Activated T-helper 2 cell treated with anti-CD3 and anti-CD28 coated beads, Interferon-gamma antibody, Interleukin-2, Interleukin-4, amounts not matched to agents 10 μg/mL and 5 μg/mL and 100 μg/mL, durations not matched to agents 14 hours and 24 hours and 36 hours (primary cell): ENCODE data around the gene POFUT2. TPM values are rescaled to one million over a fixed set of nuclear protein-coding genes. Genes with fewer than 3 reads are reported as not detected.
"Not testable (repeated sequence)": the region's sequence is repeated elsewhere in the genome, so short reads cannot be mapped to it uniquely, and the experiment has no call there.

Experiments
- DNase-seq: peaks from one replicate; pipeline ENCODE4 v3.0.0; 2021; ENCODE audit warnings: low spot score
- H3K27ac Mint-ChIP-seq: one replicate; pipeline ENCODE4 v1.8.0; 2021; ENCODE audit warnings: mixed read lengths
- H3K27me3 Mint-ChIP-seq: one replicate; pipeline ENCODE4 v1.8.0; 2021; ENCODE audit warnings: low read depth, mixed read lengths
- H3K36me3 Mint-ChIP-seq: one replicate; pipeline ENCODE4 v1.8.0; 2021; ENCODE audit warnings: low read depth, mixed read lengths
- H3K4me1 Mint-ChIP-seq: one replicate; pipeline ENCODE4 v1.8.0; 2021; ENCODE audit warnings: low read depth, mixed read lengths
- H3K4me3 Mint-ChIP-seq: one replicate; pipeline ENCODE4 v1.8.0; 2021; ENCODE audit warnings: low read depth, mild to moderate bottlenecking, moderate library complexity, mixed read lengths
- H3K9me3 Mint-ChIP-seq: one replicate; pipeline ENCODE4 v1.8.0; 2021; ENCODE audit warnings: mixed read lengths
- intact Hi-C: fragments of 100-400 bp; cut with micrococcal nuclease; formaldehyde crosslinking; loops from one replicate; pipeline ENCODE4 v1.15.1; 2023
- total RNA-seq: library from RNA; stranded (reverse); gene quantifications from 2 replicates; pipeline ENCODE4 v1.2.3, GENCODE V29; 2022

The POFUT2 gene
- total RNA-seq, 1 donor from 2014 or later, result 14.1 TPM

DNA sequence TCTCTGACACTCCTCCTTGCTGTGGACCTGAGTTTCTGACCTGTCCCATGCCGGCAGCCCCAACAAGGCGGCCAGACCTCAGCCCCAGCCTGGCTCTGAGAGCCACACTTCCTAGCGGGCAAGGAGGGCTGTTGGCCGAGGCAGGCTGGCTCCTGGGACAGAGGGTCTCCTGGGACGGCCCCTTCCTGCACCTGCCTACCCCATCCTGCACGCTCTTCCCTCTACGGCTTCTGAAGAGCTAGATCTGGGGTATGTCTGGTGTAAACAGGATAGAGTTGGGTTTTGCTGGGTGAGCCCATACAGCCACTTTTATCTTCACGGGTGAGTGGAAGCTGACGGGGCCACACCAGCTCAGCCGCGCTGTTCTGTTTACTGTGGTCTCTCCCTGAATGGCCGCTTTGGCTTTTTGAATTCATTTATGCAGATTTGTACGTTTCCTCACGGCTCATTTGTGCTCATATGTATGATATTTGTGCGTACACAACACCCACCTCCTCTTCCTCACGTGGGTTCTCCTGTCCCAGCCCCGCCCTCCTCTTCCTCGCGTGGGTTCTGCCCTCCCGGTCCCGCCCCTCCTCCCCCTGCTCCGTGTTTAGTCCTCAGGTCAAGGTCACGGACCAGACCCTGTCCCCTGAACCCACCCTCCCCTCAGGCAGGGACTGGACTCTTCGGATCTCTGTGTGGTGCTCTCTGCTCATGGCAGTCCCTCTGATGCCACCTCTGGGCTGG lies 34.7 kb upstream of the POFUT2 start:
- Mint-ChIP-seq H3K4me1 (no peaks in the 10 kb centered on the region), H3K27me3 (peaks cover 1% of the 10 kb centered on the region), H3K9me3 (no peaks in the 10 kb centered on the region), H3K36me3 (no peaks in the 10 kb centered on the region), H3K4me3 (no peak overlapping the region), H3K27ac (no peak overlapping the region)
- intact Hi-C loops, result no loop called here
- DNase-seq, result no peak

DNA sequence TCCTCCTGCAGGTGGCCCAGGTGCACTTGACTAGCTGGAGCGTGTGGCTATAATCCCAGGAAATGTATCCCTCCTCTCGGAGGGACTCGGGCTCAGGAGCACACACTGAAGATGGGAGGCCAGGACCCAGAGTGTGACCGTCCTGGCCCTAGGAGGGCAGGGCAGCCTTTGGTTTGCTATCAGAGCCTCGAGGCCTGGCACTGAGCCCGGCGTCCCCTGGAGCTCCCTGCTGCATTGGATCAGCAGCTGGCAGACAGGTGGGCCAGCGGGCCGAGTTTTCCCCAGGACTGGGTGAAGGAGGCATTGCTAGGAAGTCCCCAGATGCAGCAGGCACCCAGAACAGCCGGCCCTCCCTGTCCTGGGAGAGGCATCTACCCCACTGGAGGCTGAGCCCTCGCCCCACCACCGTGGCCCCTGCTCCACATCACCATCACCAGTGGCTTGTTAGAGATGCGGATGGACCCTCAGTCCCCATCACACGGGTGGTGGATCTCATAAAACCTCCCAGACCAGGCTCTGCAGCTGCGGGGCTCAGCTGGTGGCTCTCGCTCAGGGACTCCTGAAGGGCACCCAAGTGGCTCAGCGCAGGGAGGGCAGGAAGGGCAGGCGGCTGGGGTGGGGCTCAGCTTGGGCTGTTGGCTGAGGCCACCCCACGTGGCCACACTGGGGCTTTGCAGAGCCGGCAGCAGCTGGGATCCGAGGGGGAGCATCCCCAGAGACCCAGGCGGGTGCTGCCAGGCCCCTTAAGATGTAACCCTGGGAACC lies 32.7 kb upstream of the POFUT2 start:
- H3K4me1 Mint-ChIP-seq, result no peaks in the 10 kb centered on the region
- H3K27me3 Mint-ChIP-seq, result peaks cover 2% of the 10 kb centered on the region
- H3K36me3 Mint-ChIP-seq, result no peaks in the 10 kb centered on the region
- no peak overlapping the region for H3K4me3 Mint-ChIP-seq
- H3K27ac Mint-ChIP-seq, result no peak overlapping the region
- intact Hi-C loops, result no loop called here
- H3K9me3 Mint-ChIP-seq, result no peaks in the 10 kb centered on the region
- no peak for DNase-seq

DNA sequence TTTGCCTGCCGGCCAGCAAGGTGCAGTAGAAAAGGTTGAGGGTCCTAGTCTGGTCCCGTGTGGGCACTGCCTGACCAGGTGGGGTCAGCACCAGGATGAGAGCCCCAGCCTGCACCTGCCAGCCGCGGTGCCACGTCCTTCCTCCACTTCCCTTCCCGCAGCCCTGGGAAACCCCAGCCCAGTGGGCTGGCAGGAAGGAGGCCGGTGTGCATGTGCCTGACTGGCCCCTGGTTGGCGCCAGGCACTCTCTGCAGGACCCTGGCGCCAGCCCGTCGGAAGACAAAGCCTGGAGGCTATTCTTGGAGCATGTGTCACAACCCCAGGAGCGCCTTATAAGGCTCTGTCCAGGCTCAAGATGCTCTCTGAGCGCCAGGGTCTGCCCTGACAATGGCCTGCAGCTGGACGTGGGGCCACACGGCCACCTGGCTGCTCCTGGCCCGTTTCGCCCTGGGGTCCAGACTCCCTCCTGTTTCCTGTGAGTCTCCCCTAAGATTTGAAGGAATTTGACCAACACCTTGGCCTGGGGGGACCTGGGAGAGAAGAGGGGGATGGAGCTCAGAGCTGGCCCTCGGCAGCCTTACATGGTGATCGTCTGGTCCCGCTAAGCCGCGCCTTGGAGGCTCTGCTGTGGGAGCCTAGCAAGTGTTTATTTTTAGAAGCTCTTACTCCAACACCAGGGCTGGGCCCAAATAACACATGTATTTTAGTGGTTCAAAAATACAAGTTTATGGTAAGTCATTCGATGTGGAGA lies 31.9 kb upstream of the POFUT2 start:
- peaks cover 5% of the 10 kb centered on the region for H3K27me3 Mint-ChIP-seq
- intact Hi-C loops, result loop anchor here (10.0 kb wide), 1 partner anchor 55 kb away; no protein-coding TSS in a partner anchor
- H3K27ac Mint-ChIP-seq, result no peak overlapping the region
- no peak overlapping the region for H3K4me3 Mint-ChIP-seq
- no peak for DNase-seq
- H3K36me3 Mint-ChIP-seq, result no peaks in the 10 kb centered on the region
- no peaks in the 10 kb centered on the region for H3K4me1 Mint-ChIP-seq
- H3K9me3 Mint-ChIP-seq, result no peaks in the 10 kb centered on the region

DNA sequence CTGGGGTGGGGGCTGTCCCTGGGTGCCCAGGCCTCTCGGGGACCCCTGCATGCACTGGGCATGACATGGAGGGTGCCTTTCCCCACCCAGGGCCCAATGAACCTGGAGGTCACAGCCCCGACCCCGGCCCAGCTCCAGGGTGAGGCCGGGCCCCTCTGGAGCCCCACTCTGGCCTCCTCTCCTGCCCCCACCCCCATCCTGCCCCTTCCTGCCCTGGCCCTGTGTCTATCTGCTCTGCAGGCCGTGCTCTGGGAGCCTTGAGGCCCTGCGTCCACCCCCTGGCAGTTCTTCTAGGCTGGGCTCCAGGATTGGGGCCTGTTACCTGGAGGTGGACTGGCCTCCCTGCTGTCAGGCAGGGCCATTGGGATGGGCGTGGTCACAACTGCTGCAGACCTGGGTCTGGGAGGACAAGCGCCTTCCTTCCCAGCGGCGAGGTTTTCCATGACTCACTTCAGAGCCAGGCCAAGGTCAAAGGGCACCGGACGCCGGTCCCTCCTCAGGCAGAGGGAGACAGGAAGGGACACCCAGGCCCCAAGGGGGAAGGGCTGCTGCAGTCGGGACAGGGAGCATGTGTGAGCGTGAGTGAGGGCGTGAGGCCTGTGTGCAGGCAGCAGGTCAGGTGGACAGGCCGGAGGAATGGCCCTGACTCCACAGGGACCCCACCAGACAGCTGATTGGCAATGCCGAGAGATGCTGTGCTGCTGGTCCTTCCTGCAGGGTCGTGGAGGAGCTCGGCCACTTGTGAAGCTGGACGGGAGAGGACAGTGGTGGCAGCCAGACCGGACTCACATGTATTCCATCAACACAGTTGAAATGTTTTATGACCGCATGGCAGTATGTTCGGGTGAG lies 31.1 kb upstream of the POFUT2 start:
- intact Hi-C loops, result loop anchor here (10.0 kb wide), 1 partner anchor 56 kb away; no protein-coding TSS in a partner anchor
- no peaks in the 10 kb centered on the region for H3K9me3 Mint-ChIP-seq
- H3K4me1 Mint-ChIP-seq, result no peaks in the 10 kb centered on the region
- DNase-seq, result no peak
- H3K36me3 Mint-ChIP-seq, result no peaks in the 10 kb centered on the region
- peaks cover 9% of the 10 kb centered on the region for H3K27me3 Mint-ChIP-seq
- no peak overlapping the region for H3K4me3 Mint-ChIP-seq
- H3K27ac Mint-ChIP-seq, result no peak overlapping the region

DNA sequence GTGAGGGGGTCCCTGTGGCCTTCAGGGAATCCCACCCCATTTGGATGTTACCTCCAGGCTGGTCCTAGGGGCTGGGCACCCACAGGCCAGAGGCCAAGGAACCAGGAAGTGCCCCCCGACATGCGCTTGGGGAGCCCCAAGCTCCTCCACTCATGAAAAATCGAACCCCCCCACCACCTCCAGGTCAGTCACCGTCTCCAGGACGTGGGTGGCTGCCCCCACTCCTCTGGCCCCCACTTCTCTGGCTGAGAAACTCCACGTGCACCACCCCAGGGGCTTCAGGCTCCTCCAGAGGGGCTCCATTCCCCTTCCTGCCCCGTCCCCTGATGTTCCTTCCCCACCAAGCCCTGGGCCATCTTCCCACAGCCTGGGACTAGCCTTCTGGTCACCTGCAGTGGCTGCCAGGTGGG lies 30.5 kb upstream of the POFUT2 start:
- H3K4me3 Mint-ChIP-seq, result no peak overlapping the region
- H3K4me1 Mint-ChIP-seq, result no peaks in the 10 kb centered on the region
- H3K27me3 Mint-ChIP-seq, result peaks cover 9% of the 10 kb centered on the region
- DNase-seq, result no peak
- intact Hi-C loops, result loop anchor here (10.0 kb wide), 1 partner anchor 57 kb away; no protein-coding TSS in a partner anchor
- no peak overlapping the region for H3K27ac Mint-ChIP-seq
- no peaks in the 10 kb centered on the region for H3K9me3 Mint-ChIP-seq
- H3K36me3 Mint-ChIP-seq, result no peaks in the 10 kb centered on the region

DNA sequence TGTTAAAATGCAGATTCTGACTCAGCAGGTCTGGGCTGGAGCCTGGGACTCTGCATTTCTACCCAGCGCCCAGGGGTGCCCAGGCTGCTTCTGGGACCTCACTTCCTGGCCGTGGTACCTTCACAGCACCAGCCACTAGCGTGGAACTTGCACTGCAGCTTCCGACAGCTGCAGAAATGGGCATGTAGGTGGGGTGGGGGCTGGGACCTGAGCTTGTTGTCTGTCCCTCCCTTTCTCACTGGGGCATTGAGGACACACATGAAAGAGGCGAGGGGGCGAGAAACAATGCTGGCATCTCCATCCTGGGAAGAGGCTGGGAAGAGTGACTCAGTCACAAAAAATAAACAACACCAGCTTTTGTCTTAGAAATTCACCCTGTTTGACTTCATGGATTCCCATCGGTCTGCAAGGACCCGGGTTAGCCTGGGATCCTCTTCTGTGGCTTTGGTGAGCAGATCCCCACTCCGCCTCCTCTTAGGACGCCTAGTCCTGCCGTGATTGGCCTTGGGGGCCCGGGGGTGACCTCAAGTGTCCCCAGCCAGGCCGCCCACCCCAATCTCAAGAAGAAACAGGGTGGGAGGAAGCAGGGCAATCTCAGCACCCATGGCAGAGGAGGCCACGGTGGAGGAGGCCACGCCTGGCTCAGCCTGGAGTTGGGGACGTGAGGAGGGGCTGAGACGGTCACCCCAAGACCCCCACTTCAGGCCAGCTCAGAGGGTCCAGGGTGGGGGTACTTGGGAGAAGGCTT lies 29.9 kb upstream of the POFUT2 start:
- Mint-ChIP-seq H3K27ac (no peak overlapping the region), H3K27me3 (peaks cover 9% of the 10 kb centered on the region), H3K4me3 (no peak overlapping the region), H3K36me3 (no peaks in the 10 kb centered on the region), H3K9me3 (no peaks in the 10 kb centered on the region), H3K4me1 (no peaks in the 10 kb centered on the region)
- DNase-seq, result no peak
- intact Hi-C loops, result loop anchor here (10.0 kb wide), 1 partner anchor 57 kb away; no protein-coding TSS in a partner anchor

DNA sequence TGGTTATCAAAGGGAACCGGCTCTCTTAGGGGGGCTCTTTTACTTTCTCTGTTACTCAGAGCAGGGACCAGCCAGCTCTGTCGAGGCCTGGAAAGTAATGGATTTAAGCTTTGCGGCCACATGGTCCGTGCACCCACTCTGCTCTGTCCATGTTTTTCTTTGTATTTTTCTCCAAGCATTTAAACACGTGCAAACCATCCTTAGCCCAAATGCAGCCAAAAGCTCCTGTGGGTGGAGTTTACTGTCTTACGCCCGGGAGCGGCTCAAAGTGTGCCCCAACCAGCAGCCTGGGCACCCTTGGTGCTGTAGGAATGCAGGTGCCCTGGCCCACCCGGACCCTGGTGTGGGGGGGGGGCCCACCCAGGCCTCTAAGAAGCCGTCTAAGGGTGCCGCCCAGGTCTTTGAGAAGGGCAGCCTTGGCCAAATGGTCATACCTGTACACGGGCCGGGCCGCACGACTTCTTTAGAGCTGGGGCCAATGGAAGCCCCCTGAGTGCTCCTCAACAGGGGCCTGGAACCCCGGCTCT lies 29.2 kb upstream of the POFUT2 start:
- H3K27ac Mint-ChIP-seq, result no peak overlapping the region
- DNase-seq, result no peak
- H3K36me3 Mint-ChIP-seq, result no peaks in the 10 kb centered on the region

DNA sequence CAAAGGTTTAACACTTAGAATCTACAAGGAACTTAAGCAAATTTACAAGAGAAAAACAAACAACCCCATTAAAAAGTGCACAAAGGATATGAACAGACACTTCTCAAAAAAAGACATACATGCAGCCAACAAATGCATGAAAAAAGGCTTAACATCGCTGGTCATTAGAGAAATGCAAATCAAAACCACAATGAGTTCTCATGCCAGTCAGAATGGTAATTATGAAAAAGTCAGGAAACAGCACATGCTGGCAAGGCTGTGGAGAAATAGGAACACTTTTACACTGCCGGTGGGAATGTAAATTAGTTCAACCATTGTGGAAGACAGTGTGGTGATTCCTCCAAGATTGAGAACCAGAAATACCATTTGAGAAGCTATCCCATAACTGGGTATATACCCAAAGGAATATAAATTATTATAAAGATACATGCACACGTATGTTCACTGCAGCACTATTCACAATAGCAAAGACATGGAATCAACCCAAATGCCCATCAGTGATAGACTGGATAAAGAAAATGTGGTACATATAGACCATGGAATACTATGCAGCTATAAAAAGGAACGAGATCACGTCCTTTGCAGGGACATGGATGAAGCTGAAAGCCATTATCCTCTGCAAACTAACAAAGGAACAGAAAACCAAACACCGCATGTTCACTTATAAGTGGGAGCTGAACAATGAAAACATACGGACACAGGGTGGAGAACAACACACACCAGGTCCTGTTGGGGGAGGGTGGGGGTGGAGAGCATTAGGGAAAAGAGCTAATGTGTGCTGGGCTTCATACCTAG lies 28.2 kb upstream of the POFUT2 start:
- DNase-seq, H3K36me3 Mint-ChIP-seq, H3K4me3 Mint-ChIP-seq, H3K9me3 Mint-ChIP-seq, H3K27ac Mint-ChIP-seq, H3K4me1 Mint-ChIP-seq: not testable (repeated sequence)
- H3K27me3 Mint-ChIP-seq, result peaks cover 12% of the 10 kb centered on the region
- intact Hi-C loops, result loop anchor here (10.0 kb wide), 1 partner anchor 59 kb away; no protein-coding TSS in a partner anchor

More for the DNA sequence above, 29.2 kb upstream of the POFUT2 start:
- H3K4me3 Mint-ChIP-seq, result no peak overlapping the region
- no peaks in the 10 kb centered on the region for H3K4me1 Mint-ChIP-seq
- intact Hi-C loops, result loop anchor here (10.0 kb wide), 1 partner anchor 58 kb away; no protein-coding TSS in a partner anchor
- H3K9me3 Mint-ChIP-seq, result no peaks in the 10 kb centered on the region
- H3K27me3 Mint-ChIP-seq, result peaks cover 11% of the 10 kb centered on the region

DNA sequence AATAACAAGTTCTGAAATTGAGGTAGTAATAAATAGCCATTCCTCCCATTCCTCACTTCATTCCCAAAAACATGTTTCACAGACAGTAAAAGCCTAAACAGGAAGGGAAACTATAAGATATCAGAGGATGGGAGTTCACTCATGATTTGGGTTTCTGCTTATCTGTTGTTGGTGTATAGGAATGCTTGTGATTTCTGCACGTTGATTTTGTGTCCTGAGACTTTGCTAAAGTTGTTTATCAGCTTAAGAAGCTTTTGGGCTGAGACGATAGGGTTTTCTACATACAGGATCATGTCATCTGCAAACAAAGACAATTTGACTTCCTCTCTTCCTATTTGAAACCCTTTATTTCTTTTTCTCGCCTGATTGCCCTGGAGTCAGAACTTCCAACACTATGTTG lies 26.0 kb upstream of the POFUT2 start:
- Mint-ChIP-seq H3K4me1 (peaks cover 2% of the 10 kb centered on the region), H3K27ac (no peak overlapping the region), H3K27me3 (peaks cover 12% of the 10 kb centered on the region), H3K9me3 (no peaks in the 10 kb centered on the region), H3K36me3 (no peaks in the 10 kb centered on the region), H3K4me3 (no peak overlapping the region)
- DNase-seq, result no peak
- intact Hi-C loops, result loop anchor here (10.0 kb wide), 1 partner anchor 61 kb away; no protein-coding TSS in a partner anchor

DNA sequence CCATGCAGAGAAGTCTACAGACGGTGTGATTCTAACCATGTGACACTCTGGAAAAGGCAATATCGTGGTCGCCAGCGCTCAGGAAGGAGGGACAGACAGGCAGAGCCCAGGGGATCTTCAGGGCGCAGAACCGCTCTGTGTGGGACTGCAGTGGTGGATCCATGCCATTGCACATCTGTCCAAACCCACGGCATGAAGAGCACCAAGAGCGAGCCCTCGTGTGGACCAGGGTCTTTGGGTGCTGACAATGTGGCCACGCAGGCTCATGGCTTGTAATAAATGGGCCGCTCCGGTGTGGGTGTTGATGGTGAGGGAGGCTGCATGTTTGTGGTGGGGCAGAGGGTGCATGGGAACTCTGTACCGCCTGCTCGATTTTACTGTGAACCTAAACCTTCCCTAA lies 25.3 kb upstream of the POFUT2 start:
- no peak for DNase-seq
- H3K4me1 Mint-ChIP-seq, result peaks cover 2% of the 10 kb centered on the region
- no peak overlapping the region for H3K4me3 Mint-ChIP-seq
- H3K27ac Mint-ChIP-seq, result no peak overlapping the region
- H3K9me3 Mint-ChIP-seq, result no peaks in the 10 kb centered on the region
- intact Hi-C loops, result loop anchor here (10.0 kb wide), 1 partner anchor 62 kb away; no protein-coding TSS in a partner anchor
- H3K36me3 Mint-ChIP-seq, result no peaks in the 10 kb centered on the region
- H3K27me3 Mint-ChIP-seq, result peaks cover 12% of the 10 kb centered on the region

DNA sequence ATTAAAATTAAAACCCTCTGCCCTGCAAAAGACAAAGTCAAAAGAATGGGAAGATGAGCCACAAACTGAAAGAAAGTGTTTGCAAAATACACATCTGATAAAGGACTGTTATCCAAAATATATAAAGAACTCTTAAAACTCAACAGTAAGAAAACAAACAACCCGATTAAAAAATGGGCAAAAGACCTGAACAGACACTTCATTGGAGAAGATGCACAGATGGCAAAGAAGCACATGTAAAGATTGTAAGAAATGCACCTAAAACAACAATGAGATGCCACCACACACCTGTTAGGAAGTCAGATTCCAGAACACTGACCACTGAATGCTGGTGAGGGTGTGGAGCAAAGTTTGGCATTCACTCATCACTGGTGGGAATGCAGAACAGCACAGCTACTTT lies 24.6 kb upstream of the POFUT2 start:
- Mint-ChIP-seq H3K36me3 (no peaks in the 10 kb centered on the region), H3K27ac (no peak overlapping the region), H3K9me3 (no peaks in the 10 kb centered on the region), H3K4me3 (no peak overlapping the region), H3K4me1 (peaks cover 2% of the 10 kb centered on the region), H3K27me3 (peaks cover 12% of the 10 kb centered on the region)
- no peak for DNase-seq
- intact Hi-C loops, result loop anchor here (10.0 kb wide), 1 partner anchor 63 kb away; no protein-coding TSS in a partner anchor
